HG02885 (cell line): ENCODE results near the gene PCDHGB5.
"Not testable (repeated sequence)": the region's sequence is repeated elsewhere in the genome, so short reads cannot be mapped to it uniquely, and the experiment has no call there.

Source experiments
- ATAC-seq: cut with Tn5 transposase; IDR thresholded peaks from one replicate; pipeline ENCODE4 v1.9.1; 2021; ENCODE audit warnings: mild to moderate bottlenecking; ENCODE audit not compliant: unreplicated experiment, poor library complexity

PCDHGB5 gene

GRCh38 chr5:141409598-141410306, 12.0 kb downstream of the PCDHGB5 start:
- ATAC-seq: no peak

GRCh38 chr5:141411575-141411974, 13.8 kb downstream of the PCDHGB5 start:
- no peak for ATAC-seq

GRCh38 chr5:141412854-141413539, 15.2 kb downstream of the PCDHGB5 start, which contains the start of gene PCDHGA10:
PCDHGA10 (plus strand) TSS chr5:141412987; CDS start chr5:141413176, 189 bp downstream.
- ATAC-seq: peak; percentile 65

GRCh38 chr5:141413540-141414069, 15.9 kb downstream of the PCDHGB5 start:
- ATAC-seq: no peak

- not testable (repeated sequence) for ATAC-seq
Observed at GRCh38 chr5:141414548-141415274, 17.0 kb downstream of the PCDHGB5 start.

- not testable (repeated sequence) for ATAC-seq
Observed at GRCh38 chr5:141415275-141415618, 17.5 kb downstream of the PCDHGB5 start.

- peak; percentile 80 for ATAC-seq
Observed at GRCh38 chr5:141417494-141418172, 19.9 kb downstream of the PCDHGB5 start, which contains the start of gene PCDHGB7. PCDHGB7 (plus strand) TSS chr5:141417677; CDS start chr5:141417860, 183 bp downstream.

- no peak for ATAC-seq
Observed at GRCh38 chr5:141419074-141419880, 21.5 kb downstream of the PCDHGB5 start.

- peak; percentile 60 for ATAC-seq
Observed at GRCh38 chr5:141420855-141421488, 23.2 kb downstream of the PCDHGB5 start, which contains the start of gene PCDHGA11. PCDHGA11 (plus strand) TSS chr5:141421051; CDS start chr5:141421228, 177 bp downstream.

- no peak for ATAC-seq
Observed at GRCh38 chr5:141421489-141421855, 23.7 kb downstream of the PCDHGB5 start.

GRCh38 chr5:141422742-141423291, 25.1 kb downstream of the PCDHGB5 start:
- ATAC-seq: no peak

- no peak for ATAC-seq
Observed at GRCh38 chr5:141427783-141428426, 30.2 kb downstream of the PCDHGB5 start.

- peak; percentile 87 for ATAC-seq
Observed at GRCh38 chr5:141430332-141431113, 32.8 kb downstream of the PCDHGB5 start, which contains the start of gene PCDHGA12. PCDHGA12 (plus strand) TSS chr5:141430507; CDS start chr5:141430760, 253 bp downstream.

- peak; percentile 51 for ATAC-seq
Observed at GRCh38 chr5:141431286-141431685, 33.5 kb downstream of the PCDHGB5 start.

GRCh38 chr5:141432308-141432707, 34.6 kb downstream of the PCDHGB5 start:
- ATAC-seq: not testable (repeated sequence)

GRCh38 chr5:141432726-141433125, 35.0 kb downstream of the PCDHGB5 start:
- ATAC-seq: not testable (repeated sequence)

- ATAC-seq: no peak
Observed at GRCh38 chr5:141434006-141434405, 36.3 kb downstream of the PCDHGB5 start.
